ENCODE data around the gene ALOXE3.

ALOXE3 gene

DNA sequence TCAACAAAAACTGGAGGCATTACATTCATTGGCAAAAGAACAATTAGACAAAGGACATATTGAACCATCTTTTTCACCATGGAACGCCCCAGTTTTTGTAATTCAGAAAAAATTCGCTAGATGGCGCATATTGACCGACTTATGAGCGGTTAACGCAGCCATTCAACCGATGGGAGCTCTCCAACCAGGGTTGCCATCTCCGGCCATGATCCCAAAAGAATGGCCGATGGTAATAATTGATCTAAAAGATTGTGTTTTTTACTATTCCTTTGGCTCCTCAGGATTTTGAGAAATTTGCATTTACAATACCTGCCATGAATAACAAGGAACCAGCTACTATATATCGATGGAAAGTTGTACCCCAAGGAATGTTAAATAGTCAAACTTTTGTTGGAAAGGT is 58.0 kb downstream of the ALOXE3 start:
- Mint-ChIP-seq H3K4me1 (ENCODE audit: low read depth) (peaks cover 19% of the 10 kb centered on the region), H3K27ac (no peak overlapping the region), H3K27me3 (ENCODE audit: low read depth) (peaks cover 67% of the 10 kb centered on the region), H3K9me3 (no peaks in the 10 kb centered on the region), H3K36me3 (ENCODE audit: low read depth) (no peaks in the 10 kb centered on the region), H3K4me3 (no peak overlapping the region)

DNA sequence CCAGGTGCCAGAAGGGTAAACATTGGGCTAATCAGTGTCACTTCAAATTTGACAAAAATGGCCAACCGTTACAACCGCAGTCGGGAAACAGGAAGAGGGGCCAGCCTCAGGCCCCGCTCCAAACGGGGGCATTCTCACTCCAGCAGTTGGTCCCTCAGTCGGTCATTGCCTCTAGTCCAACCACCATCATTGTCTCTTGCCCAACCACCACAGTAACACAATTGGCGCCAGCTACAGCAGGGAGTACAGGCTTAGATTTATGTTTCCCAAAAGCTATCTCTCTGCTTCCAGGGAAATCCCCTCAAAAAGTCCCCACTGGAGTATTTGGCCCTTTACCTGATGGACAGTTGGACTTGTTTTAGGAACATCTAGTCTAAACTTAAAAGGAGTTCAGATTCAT is 59.2 kb downstream of the ALOXE3 start:
- peaks cover 19% of the 10 kb centered on the region for H3K4me1 Mint-ChIP-seq (ENCODE audit: low read depth)
- H3K27me3 Mint-ChIP-seq (ENCODE audit: low read depth), result peaks cover 67% of the 10 kb centered on the region
- no peak overlapping the region for H3K27ac Mint-ChIP-seq
- no peak overlapping the region for H3K4me3 Mint-ChIP-seq
- H3K36me3 Mint-ChIP-seq (ENCODE audit: low read depth), result no peaks in the 10 kb centered on the region
- no peaks in the 10 kb centered on the region for H3K9me3 Mint-ChIP-seq

DNA sequence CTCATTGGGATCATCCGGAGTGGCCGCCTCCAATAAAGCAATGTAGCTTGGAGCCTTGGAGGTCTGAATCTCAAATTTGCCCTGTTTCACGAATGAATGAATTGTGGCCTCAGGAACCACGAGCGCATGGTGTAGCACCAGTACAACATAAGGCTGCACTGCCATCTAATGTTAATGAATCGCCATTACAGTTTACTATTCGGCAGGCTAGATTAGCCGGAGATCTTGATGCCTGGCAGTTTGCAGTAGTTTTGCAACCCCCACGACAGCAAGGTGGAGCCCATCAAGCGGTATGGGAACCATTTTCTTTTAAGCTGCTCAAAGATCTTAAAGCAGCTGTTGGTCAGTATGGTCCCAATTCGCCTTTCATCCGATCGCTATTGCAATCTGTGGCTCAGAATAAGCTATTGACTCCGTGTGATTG is 60.6 kb downstream of the ALOXE3 start:
- no peaks in the 10 kb centered on the region for H3K9me3 Mint-ChIP-seq
- H3K27me3 Mint-ChIP-seq (ENCODE audit: low read depth), result peaks cover 56% of the 10 kb centered on the region
- H3K4me1 Mint-ChIP-seq (ENCODE audit: low read depth), result peaks cover 19% of the 10 kb centered on the region
- H3K4me3 Mint-ChIP-seq, result no peak overlapping the region
- no peak overlapping the region for H3K27ac Mint-ChIP-seq
- H3K36me3 Mint-ChIP-seq (ENCODE audit: low read depth), result no peaks in the 10 kb centered on the region

GRCh38 chr17:8056976-8057625 is 61.2 kb downstream of the ALOXE3 start:
- Mint-ChIP-seq H3K27ac (no peak overlapping the region), H3K36me3 (ENCODE audit: low read depth) (no peaks in the 10 kb centered on the region), H3K4me1 (ENCODE audit: low read depth) (peaks cover 18% of the 10 kb centered on the region), H3K27me3 (ENCODE audit: low read depth) (peaks cover 50% of the 10 kb centered on the region), H3K9me3 (no peaks in the 10 kb centered on the region), H3K4me3 (no peak overlapping the region)

GRCh38 chr17:8056232-8056975 is 61.9 kb downstream of the ALOXE3 start:
- peaks cover 44% of the 10 kb centered on the region for H3K27me3 Mint-ChIP-seq (ENCODE audit: low read depth)
- H3K9me3 Mint-ChIP-seq, result no peaks in the 10 kb centered on the region
- no peak overlapping the region for H3K27ac Mint-ChIP-seq
- H3K36me3 Mint-ChIP-seq (ENCODE audit: low read depth), result no peaks in the 10 kb centered on the region
- H3K4me1 Mint-ChIP-seq (ENCODE audit: low read depth), result peaks cover 18% of the 10 kb centered on the region
- H3K4me3 Mint-ChIP-seq, result no peak overlapping the region

- H3K36me3 Mint-ChIP-seq (ENCODE audit: low read depth), result no peaks in the 10 kb centered on the region
- H3K9me3 Mint-ChIP-seq, result no peaks in the 10 kb centered on the region
- peaks cover 38% of the 10 kb centered on the region for H3K27me3 Mint-ChIP-seq (ENCODE audit: low read depth)
- H3K4me3 Mint-ChIP-seq, result no peak overlapping the region
- peaks cover 18% of the 10 kb centered on the region for H3K4me1 Mint-ChIP-seq (ENCODE audit: low read depth)
- H3K27ac Mint-ChIP-seq, result no peak overlapping the region
Measured at GRCh38 chr17:8055851-8056231, 62.5 kb downstream of the ALOXE3 start.

GRCh38 chr17:8053600-8053999 is 64.7 kb downstream of the ALOXE3 start:
- no peaks in the 10 kb centered on the region for H3K36me3 Mint-ChIP-seq (ENCODE audit: low read depth)
- peaks cover 11% of the 10 kb centered on the region for H3K4me1 Mint-ChIP-seq (ENCODE audit: low read depth)
- H3K27ac Mint-ChIP-seq, result no peak overlapping the region
- H3K4me3 Mint-ChIP-seq, result no peak overlapping the region
- H3K27me3 Mint-ChIP-seq (ENCODE audit: low read depth), result peaks cover 18% of the 10 kb centered on the region
- H3K9me3 Mint-ChIP-seq, result no peaks in the 10 kb centered on the region

DNA sequence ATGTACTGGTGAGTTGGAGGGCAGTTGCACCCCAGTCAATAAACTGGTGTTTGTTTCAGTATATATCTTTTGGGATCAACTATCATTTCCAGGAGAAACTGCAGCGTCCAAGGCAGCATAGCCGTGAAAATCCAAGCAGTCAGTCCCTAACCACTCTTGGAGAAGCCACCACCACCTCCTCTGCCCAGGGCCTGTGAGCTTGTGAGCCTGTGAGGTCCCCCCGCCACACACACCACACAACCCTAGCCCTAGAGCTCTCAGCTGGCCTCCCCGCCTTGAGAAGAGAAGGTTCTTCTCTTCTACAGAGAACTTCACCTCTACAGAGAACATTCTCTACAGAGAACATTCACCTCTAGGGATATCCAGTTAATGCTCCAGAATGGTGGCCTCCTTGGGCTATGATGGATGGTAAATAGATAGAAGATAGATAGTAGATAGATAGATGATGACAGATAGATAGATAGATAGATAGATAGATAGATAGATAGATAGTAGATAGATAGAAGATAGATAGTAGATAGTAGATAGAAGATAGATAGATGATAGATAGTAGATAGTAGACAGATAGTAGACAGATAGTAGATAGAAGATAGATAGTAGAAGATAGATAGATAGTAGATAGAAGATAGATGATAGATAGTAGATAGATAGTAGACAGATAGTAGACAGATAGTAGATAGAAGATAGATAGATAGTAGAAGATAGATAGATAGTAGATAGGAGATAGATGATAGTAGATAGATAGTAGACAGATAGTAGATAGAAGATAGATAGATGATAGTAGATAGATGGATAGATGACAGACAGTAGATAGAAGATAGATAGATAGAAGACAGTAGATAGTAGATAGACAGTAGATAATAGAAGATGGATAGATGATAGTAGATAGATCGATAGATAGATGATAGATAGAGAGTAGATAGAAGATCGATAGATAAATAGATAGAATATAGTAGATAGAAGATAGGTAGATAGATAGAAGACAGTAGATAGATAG is 65.8 kb downstream of the ALOXE3 start:
- H3K9me3 Mint-ChIP-seq, result no peaks in the 10 kb centered on the region
- no peak overlapping the region for H3K4me3 Mint-ChIP-seq
- no peak overlapping the region for H3K27ac Mint-ChIP-seq
- H3K36me3 Mint-ChIP-seq (ENCODE audit: low read depth), result no peaks in the 10 kb centered on the region
- peaks cover 14% of the 10 kb centered on the region for H3K27me3 Mint-ChIP-seq (ENCODE audit: low read depth)
- peaks cover 11% of the 10 kb centered on the region for H3K4me1 Mint-ChIP-seq (ENCODE audit: low read depth)

GRCh38 chr17:8051831-8052230 is 66.5 kb downstream of the ALOXE3 start:
- peaks cover 9% of the 10 kb centered on the region for H3K4me1 Mint-ChIP-seq (ENCODE audit: low read depth)
- no peaks in the 10 kb centered on the region for H3K9me3 Mint-ChIP-seq
- no peak overlapping the region for H3K4me3 Mint-ChIP-seq
- H3K27ac Mint-ChIP-seq, result no peak overlapping the region
- no peaks in the 10 kb centered on the region for H3K36me3 Mint-ChIP-seq (ENCODE audit: low read depth)
- peaks cover 7% of the 10 kb centered on the region for H3K27me3 Mint-ChIP-seq (ENCODE audit: low read depth)

DNA sequence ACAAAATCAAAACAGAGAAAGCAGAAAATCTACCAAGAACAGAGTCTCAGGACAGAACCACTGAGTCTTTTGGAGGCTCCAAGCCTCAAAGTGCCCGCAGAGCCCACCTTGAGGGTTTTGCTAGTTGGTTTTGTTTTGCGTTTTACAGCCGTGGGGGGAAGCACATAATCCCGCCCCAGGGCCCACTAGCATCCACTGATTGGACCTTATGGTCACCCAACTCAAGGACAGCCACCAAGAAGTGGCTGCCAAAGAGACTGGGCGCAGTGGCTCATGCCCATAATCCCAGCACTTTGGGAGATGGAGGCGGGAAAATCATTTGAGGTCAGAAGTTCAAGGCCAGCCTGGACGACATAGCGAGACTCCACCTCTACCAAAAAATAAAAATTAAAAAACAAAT is 69.6 kb downstream of the ALOXE3 start:
- H3K4me3 Mint-ChIP-seq, result no peak overlapping the region
- H3K9me3 Mint-ChIP-seq, result no peaks in the 10 kb centered on the region
- H3K4me1 Mint-ChIP-seq (ENCODE audit: low read depth), result no peaks in the 10 kb centered on the region
- H3K27ac Mint-ChIP-seq, result no peak overlapping the region
- H3K36me3 Mint-ChIP-seq (ENCODE audit: low read depth), result no peaks in the 10 kb centered on the region
- H3K27me3 Mint-ChIP-seq (ENCODE audit: low read depth), result no peaks in the 10 kb centered on the region

GRCh38 chr17:8048236-8048635 is 70.1 kb downstream of the ALOXE3 start:
- Mint-ChIP-seq H3K36me3 (ENCODE audit: low read depth) (no peaks in the 10 kb centered on the region), H3K9me3 (no peaks in the 10 kb centered on the region), H3K4me3 (no peak overlapping the region), H3K27ac (no peak overlapping the region), H3K4me1 (ENCODE audit: low read depth) (no peaks in the 10 kb centered on the region), H3K27me3 (ENCODE audit: low read depth) (no peaks in the 10 kb centered on the region)

- H3K27me3 Mint-ChIP-seq (ENCODE audit: low read depth), result no peaks in the 10 kb centered on the region
- no peaks in the 10 kb centered on the region for H3K36me3 Mint-ChIP-seq (ENCODE audit: low read depth)
- no peaks in the 10 kb centered on the region for H3K4me1 Mint-ChIP-seq (ENCODE audit: low read depth)
- no peak overlapping the region for H3K27ac Mint-ChIP-seq
- H3K9me3 Mint-ChIP-seq, result no peaks in the 10 kb centered on the region
- no peak overlapping the region for H3K4me3 Mint-ChIP-seq
Measured at GRCh38 chr17:8047769-8048110, 70.6 kb downstream of the ALOXE3 start.

DNA sequence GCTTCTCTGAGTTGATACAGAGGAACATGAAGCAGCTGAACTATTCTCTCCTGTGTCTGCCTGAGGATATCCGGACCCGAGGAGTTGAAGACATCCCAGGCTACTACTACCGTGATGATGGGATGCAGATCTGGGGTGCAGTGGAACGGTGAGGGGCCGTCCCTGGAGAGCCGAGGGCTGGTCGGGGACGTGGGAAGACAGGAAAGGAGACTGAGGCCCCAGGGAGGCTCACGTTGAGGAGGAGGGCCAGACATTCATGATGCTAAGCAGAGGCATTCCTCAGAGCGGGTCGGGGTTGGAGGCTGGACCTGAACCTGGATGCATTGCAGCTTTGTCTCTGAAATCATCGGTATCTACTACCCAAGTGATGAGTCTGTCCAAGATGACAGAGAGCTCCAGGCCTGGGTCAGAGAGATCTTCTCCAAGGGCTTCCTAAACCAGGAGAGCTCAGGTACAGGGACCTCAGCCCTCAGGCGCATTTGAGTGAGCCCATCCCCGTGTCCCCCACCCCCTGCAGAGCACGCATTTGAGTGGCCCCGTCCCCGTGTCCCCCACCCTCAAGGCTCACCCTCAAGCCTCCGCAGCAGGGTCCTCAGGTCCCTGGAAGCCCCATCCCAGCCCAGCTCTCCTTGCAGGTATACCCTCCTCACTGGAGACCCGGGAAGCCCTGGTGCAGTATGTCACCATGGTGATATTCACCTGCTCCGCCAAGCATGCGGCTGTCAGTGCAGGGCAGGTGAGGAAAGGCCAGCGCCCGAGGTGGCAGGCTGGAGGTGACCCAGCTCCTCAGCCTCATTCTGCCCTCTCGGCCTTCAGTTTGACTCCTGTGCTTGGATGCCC is 71.2 kb downstream of the ALOXE3 start:
- H3K27ac Mint-ChIP-seq, result no peak overlapping the region
- H3K9me3 Mint-ChIP-seq, result no peaks in the 10 kb centered on the region
- no peaks in the 10 kb centered on the region for H3K36me3 Mint-ChIP-seq (ENCODE audit: low read depth)
- H3K4me1 Mint-ChIP-seq (ENCODE audit: low read depth), result no peaks in the 10 kb centered on the region
- no peaks in the 10 kb centered on the region for H3K27me3 Mint-ChIP-seq (ENCODE audit: low read depth)
- H3K4me3 Mint-ChIP-seq, result no peak overlapping the region

GRCh38 chr17:8046306-8046928 is 71.9 kb downstream of the ALOXE3 start:
- peaks cover 3% of the 10 kb centered on the region for H3K27me3 Mint-ChIP-seq (ENCODE audit: low read depth)
- H3K4me3 Mint-ChIP-seq, result no peak overlapping the region
- H3K27ac Mint-ChIP-seq, result no peak overlapping the region
- no peaks in the 10 kb centered on the region for H3K4me1 Mint-ChIP-seq (ENCODE audit: low read depth)
- H3K9me3 Mint-ChIP-seq, result no peaks in the 10 kb centered on the region
- no peaks in the 10 kb centered on the region for H3K36me3 Mint-ChIP-seq (ENCODE audit: low read depth)
